ENCODE measurements around the gene TLR6.

DNA sequence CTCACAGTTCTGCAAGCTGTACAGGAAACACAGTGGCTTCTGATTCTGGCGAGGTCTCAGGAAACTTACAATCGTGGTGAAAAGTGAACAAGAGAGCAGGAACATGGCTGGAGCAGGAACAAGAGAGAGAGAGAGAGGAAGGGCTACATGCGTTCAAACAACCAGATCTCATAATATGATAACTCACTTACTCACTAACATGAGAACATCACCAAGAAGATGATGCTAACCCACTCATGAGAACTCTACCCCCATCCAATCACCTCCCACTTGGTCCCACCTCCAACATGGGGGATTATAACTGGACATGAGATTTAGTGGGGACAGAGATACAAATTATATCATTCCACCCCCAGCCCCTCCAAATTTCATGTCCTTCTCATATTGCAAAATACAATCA lies 42.2 kb downstream of the TLR6 start:
- TF ChIP-seq POLR2A (IDR thresholded peaks at IDR 0.05; ENCODE audit: low read depth, low read length) = no peak
- TF ChIP-seq JUND (IDR thresholded peaks at IDR 0.05; ENCODE audit: low read depth, low read length) = no peak
- no peak for TF ChIP-seq RAD21 (IDR thresholded peaks at IDR 0.05; ENCODE audit: insufficient read depth, low read depth, low read length)
- TF ChIP-seq, protein P1, sequence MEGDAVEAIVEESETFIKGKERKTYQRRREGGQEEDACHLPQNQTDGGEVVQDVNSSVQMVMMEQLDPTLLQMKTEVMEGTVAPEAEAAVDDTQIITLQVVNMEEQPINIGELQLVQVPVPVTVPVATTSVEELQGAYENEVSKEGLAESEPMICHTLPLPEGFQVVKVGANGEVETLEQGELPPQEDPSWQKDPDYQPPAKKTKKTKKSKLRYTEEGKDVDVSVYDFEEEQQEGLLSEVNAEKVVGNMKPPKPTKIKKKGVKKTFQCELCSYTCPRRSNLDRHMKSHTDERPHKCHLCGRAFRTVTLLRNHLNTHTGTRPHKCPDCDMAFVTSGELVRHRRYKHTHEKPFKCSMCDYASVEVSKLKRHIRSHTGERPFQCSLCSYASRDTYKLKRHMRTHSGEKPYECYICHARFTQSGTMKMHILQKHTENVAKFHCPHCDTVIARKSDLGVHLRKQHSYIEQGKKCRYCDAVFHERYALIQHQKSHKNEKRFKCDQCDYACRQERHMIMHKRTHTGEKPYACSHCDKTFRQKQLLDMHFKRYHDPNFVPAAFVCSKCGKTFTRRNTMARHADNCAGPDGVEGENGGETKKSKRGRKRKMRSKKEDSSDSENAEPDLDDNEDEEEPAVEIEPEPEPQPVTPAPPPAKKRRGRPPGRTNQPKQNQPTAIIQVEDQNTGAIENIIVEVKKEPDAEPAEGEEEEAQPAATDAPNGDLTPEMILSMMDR (IDR thresholded peaks at IDR 0.05 in 2 of 3, conservative IDR thresholded peaks at IDR 0.05 in 1 of 3; ENCODE audit: control insufficient read depth in 2 of 3, extremely low read depth in 1 of 3, insufficient read depth in 1 of 3, low read depth in 3 of 3, low read length in 3 of 3) = no peak
